HG02642 (cell line): Measurements from ENCODE around the gene TMEM231.

ENCODE experiments used
- ATAC-seq: cut with Tn5 transposase; IDR thresholded peaks from one replicate; pipeline ENCODE4 v1.9.1; 2021; ENCODE audit warnings: mild to moderate bottlenecking; ENCODE audit not compliant: unreplicated experiment, poor library complexity

The TMEM231 gene

GRCh38 chr16:75497558-75497957 is 58.5 kb downstream of the TMEM231 start:
- no peak for ATAC-seq

- ATAC-seq, result peak; percentile 85
Measured at GRCh38 chr16:75495076-75495674, 60.9 kb downstream of the TMEM231 start, which contains the start of gene CHST6. Gene CHST6, minus strand, starts transcription at chr16:75495441. Its CDS starts 15,613 bp downstream, at chr16:75479828.

- no peak for ATAC-seq
Measured at GRCh38 chr16:75494661-75495075, 61.4 kb downstream of the TMEM231 start.

- ATAC-seq, result no peak
Measured at GRCh38 chr16:75494184-75494583, 61.9 kb downstream of the TMEM231 start.

GRCh38 chr16:75491876-75492275 is 64.2 kb downstream of the TMEM231 start:
- ATAC-seq, result no peak

GRCh38 chr16:75488322-75488721 is 67.7 kb downstream of the TMEM231 start:
- ATAC-seq, result no peak
